Adrenal gland (tissue), 12 donors: Measurements from ENCODE around the gene GNB1L. TPM values are rescaled to one million over a fixed set of nuclear protein-coding genes. Genes with fewer than 3 reads are reported as not detected.

Source experiments
- DNase-seq, 7 donors: peaks; one replicate each; pipeline ENCODE4 v3.0.0-alpha.2; 2019 to 2020
- H3K27ac ChIP-seq, 5 donors: fragments of 200-600 bp; sonication (generic) in 4 of 5; 1 replicate in 3 of 5; 2 replicates in 2 of 5; pipeline versions ENCODE4 v1.5.1 to v1.8.0; 2016 to 2020; ENCODE audit warnings: mild to moderate bottlenecking in 1 of 5
- H3K27me3 ChIP-seq: fragments of 200-600 bp; 2 replicates; pipeline ENCODE4 v1.8.0; 2021
- H3K36me3 ChIP-seq, 2 donors: fragments of 200-600 bp; replicated peaks in 1 of 2; 1 replicate in 1 of 2; 2 replicates in 1 of 2; pipeline versions ENCODE4 v1.5.1 to v1.8.0; 2018 to 2022
- H3K4me1 ChIP-seq, 2 donors: fragments of 200-600 bp; replicated peaks in 1 of 2; 1 replicate in 1 of 2; 2 replicates in 1 of 2; pipeline versions ENCODE4 v1.5.1 to v1.8.0; 2018 to 2021
- H3K4me3 ChIP-seq, 4 donors: fragments of 200-600 bp; sonication (generic) in 3 of 4; one replicate each; pipeline ENCODE4 v1.5.1; 2016 to 2018
- H3K9me3 ChIP-seq, 3 donors: fragments of 200-600 bp; sonication (generic) in 1 of 3; replicated peaks in 1 of 3; 1 replicate in 2 of 3; 2 replicates in 1 of 3; pipeline versions ENCODE4 v1.5.1 to v1.8.0; 2016 to 2021
- POLR2A ChIP-seq, 2 donors: fragments of 450-650 bp; IDR thresholded peaks; one replicate each; pipeline ENCODE4 v1.6.1; 2017; ENCODE audit warnings: antibody characterized with exemption in 2 of 2, mild to moderate bottlenecking in 2 of 2, moderate library complexity in 1 of 2
- WGBS, 4 donors: extraction: QIAGEN DNeasy Blood & Tissue Kit in 2 of 4; methylation state at CpG; one replicate each; pipeline versions ENCODE4 v1.1.5 to v1.1.7; 2013 to 2017; 5-methylcytosine and 5-hydroxymethylcytosine counted together
- intact Hi-C, 2 donors: fragments of 100-400 bp; cut with DNase I; formaldehyde crosslinking; loops; one replicate each; pipeline versions ENCODE4 v1.14.1 to v1.15.0; 2022 to 2023
- polyA plus RNA-seq, 3 donors: library from polyadenylated mRNA; stranded (reverse); fragments of 200-250 nt in 2 of 3; fragments of 350-450 nt in 1 of 3; fragmentation: Illumina TruSeq in 1 of 3; extraction: RNeasy Lipid Tissue Mini Kit (QIAGEN cat#74804) in 1 of 3; gene quantifications; one replicate each; pipeline ENCODE4 v1.2.3, GENCODE V29; 2013 to 2014
- total RNA-seq, 9 donors: library from RNA; depleted of rRNA in 4 of 9; stranded (reverse); fragments of >200 nt in 4 of 9; fragments of 120-200 nt in 1 of 9; fragmentation: NEBNext Ultra II Directional in 1 of 9; extraction: Animal tissue kit (Norgen Biotek cat#: 25700) in 1 of 9; gene quantifications; one replicate each; pipeline versions ENCODE4 v1.1.0 to v1.2.4, GENCODE V29; 2013 to 2023
- TF ChIP-seq, protein P1 (sequence below), 6 experiments: fragments of 450-650 bp in 4 of 6; fragments of 200-600 bp in 2 of 6; sonication (generic) in 1 of 6; IDR thresholded peaks; 1 replicate in 5 of 6; 2 replicates in 1 of 6; pipeline versions ENCODE4 v1.5.1 to v1.8.0; 2016 to 2021; ENCODE audit warnings: antibody characterized with exemption in 6 of 6, mild to moderate bottlenecking in 2 of 6, moderate library complexity in 1 of 6
- donor health status: healthy with polysubstance abuse.
- donor health status: Bipolar disorder and iron deficiency.
- donor health status: DM: yes; HTN: yes; CAD: no.
- donor health status: DM: no; HTN: no; CAD: no.
- donor health status: DM: no; HTN: no; CAD: no.
- donor health status: DM: yes; HTN: yes; CAD: no.

GNB1L gene
- total and polyA plus RNA-seq, 12 donors: 0.26 to 6.6 (median 4.2) TPM; not detected in 1

DNA sequence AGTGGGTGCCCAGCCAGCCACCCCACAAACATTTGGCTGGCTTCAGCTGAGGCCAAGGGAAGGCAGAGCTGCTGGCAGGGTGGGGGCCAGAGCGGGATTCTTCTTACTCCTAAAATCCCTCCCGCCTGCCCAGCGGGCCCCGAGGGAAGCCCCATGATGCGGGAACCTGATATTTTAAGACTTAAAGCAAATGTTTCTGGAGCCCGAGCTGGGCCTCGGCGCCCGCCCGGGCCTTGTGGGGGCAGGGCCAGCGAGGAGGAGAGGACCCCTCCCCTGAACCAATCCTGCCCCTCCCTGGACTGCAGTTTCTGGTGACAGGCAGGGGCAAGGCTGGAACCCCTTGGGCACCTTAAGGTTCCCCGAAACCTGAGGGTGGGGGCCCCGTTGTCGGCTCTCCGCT is 114.1 kb downstream of the GNB1L start:
- no peak for DNase-seq
- TF ChIP-seq, protein P1, sequence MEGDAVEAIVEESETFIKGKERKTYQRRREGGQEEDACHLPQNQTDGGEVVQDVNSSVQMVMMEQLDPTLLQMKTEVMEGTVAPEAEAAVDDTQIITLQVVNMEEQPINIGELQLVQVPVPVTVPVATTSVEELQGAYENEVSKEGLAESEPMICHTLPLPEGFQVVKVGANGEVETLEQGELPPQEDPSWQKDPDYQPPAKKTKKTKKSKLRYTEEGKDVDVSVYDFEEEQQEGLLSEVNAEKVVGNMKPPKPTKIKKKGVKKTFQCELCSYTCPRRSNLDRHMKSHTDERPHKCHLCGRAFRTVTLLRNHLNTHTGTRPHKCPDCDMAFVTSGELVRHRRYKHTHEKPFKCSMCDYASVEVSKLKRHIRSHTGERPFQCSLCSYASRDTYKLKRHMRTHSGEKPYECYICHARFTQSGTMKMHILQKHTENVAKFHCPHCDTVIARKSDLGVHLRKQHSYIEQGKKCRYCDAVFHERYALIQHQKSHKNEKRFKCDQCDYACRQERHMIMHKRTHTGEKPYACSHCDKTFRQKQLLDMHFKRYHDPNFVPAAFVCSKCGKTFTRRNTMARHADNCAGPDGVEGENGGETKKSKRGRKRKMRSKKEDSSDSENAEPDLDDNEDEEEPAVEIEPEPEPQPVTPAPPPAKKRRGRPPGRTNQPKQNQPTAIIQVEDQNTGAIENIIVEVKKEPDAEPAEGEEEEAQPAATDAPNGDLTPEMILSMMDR (IDR thresholded peaks at IDR 0.05): no peak
- no peak for TF ChIP-seq POLR2A (IDR thresholded peaks at IDR 0.05)
- Histone ChIP-seq H3K4me1 (no peaks in the 10 kb centered on the region), H3K27me3 (no peaks in the 10 kb centered on the region), H3K27ac (no peak overlapping the region), H3K4me3 (no peak overlapping the region), H3K36me3 (no peaks in the 10 kb centered on the region), H3K9me3 (no peaks in the 10 kb centered on the region)
- intact Hi-C loops: no loop called here
- 87 to 93% (median 90%) methylated on average over 6 to 15 of the region's 15 CpGs for WGBS, 4 donors

DNA sequence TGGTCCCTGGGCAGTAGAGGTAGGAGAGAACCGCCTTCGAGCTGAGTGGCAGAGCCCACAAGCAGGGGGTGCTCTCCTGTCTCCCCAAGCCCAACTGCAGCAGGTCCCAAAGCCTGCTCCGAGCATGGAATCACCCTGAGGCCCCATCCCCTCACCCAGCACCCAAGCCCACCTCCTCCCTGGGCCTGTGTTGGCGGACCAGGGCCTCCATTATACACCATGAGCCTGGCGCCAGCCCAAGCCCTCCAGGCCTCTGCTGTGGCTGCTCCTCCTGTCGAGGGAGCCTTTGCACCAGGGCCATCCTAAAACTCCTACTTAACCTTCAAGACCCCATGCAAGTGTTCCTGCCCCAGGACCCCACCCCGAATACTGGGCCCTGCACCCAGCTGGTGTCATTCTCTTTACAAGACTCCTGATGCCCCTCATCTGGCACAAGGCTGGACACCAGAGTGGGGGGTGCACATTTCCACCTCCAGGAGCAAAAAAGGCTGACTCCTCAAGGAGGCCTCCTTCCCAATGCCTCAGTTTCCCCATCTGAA is 114.7 kb downstream of the GNB1L start:
- no peak overlapping the region for H3K4me3 ChIP-seq
- H3K27me3 ChIP-seq: no peaks in the 10 kb centered on the region
- 84 to 90% (median 89%) methylated on average over 5 to 7 of the region's 7 CpGs for WGBS, 4 donors
- DNase-seq: no peak
- intact Hi-C loops: no loop called here
- H3K36me3 ChIP-seq: no peaks in the 10 kb centered on the region
- no peak overlapping the region for H3K27ac ChIP-seq
- TF ChIP-seq POLR2A (IDR thresholded peaks at IDR 0.05): no peak
- TF ChIP-seq, protein P1 (IDR thresholded peaks at IDR 0.05): no peak
- no peaks in the 10 kb centered on the region for H3K4me1 ChIP-seq
- no peaks in the 10 kb centered on the region for H3K9me3 ChIP-seq

DNA sequence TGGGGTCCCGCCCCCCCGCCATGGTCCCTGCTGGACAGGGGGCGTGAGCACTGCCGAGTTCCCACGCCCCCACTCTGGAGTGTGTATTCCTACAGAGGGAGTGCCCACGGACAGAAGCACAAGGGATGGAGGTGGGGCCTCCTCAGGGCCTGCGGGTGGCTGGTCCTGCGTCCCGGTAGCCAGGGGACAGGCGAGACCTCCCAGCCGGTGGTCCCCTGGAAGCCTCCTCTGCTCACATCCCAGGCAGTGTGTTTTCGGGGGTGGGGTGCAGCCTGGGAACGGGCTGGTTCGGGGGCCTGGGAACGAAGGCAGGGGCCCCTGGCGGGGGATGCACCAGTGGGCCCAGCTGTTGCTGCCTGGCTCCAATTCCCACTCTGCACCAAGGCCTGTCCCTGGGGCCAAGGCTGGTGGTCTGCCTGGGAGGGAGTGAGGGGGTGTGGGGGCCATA is 115.2 kb downstream of the GNB1L start:
- no peak for DNase-seq
- intact Hi-C loops: no loop called here
- no peak for TF ChIP-seq POLR2A (IDR thresholded peaks at IDR 0.05)
- TF ChIP-seq, protein P1 (IDR thresholded peaks at IDR 0.05): no peak
- H3K36me3 ChIP-seq: no peaks in the 10 kb centered on the region
- no peak overlapping the region for H3K4me3 ChIP-seq
- H3K4me1 ChIP-seq: no peaks in the 10 kb centered on the region
- no peaks in the 10 kb centered on the region for H3K9me3 ChIP-seq
- H3K27me3 ChIP-seq: no peaks in the 10 kb centered on the region
- no peak overlapping the region for H3K27ac ChIP-seq
- 59 to 76% (median 70%) methylated on average over 6 to 16 of the region's 16 CpGs for WGBS, 4 donors

DNA sequence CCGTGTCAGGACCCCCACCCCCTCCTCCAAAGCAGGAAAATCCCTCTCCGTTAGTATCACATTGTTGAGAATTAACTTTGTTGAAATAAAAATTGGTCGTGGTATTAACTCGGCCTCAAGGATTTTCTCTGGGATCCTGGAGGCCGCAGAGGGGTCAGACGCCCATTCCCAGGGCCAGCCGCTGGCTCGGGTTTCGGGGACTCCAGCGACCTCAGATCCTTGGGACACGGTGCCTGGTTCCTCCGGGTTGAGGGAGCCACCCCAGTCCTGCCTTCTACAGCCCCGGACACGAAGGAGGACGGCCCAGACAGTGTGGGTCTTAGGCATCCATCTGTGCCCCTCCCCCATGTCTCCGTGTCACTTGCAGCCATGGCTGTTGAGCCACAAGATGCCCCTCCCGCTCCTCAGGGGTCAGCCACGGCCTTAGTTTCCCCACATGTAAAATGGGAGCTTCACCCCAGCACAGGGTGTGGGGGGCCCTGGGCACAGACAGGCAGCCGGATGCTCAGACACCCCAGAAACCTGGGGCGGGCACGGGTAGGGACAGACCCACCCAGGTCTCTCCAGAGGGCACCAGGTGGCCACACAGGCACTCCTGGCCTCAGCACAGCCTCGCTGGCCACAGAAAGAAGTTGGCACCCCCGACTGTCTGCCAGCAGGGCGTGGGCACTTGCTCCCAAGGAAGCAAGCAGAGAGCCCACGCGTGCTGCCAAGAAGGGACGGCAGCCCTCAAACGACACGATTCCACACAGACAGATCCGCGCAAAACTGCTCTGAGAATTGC is 115.8 kb downstream of the GNB1L start:
- TF ChIP-seq, protein P1 (IDR thresholded peaks at IDR 0.05): no peak
- no peak for TF ChIP-seq POLR2A (IDR thresholded peaks at IDR 0.05)
- H3K27me3 ChIP-seq: no peaks in the 10 kb centered on the region
- no peak overlapping the region for H3K27ac ChIP-seq
- H3K36me3 ChIP-seq: no peaks in the 10 kb centered on the region
- no peaks in the 10 kb centered on the region for H3K4me1 ChIP-seq
- WGBS, 4 donors: 67 to 74% (median 72%) methylated on average over 7 to 31 of the region's 31 CpGs
- intact Hi-C loops: no loop called here
- no peak overlapping the region for H3K4me3 ChIP-seq
- no peaks in the 10 kb centered on the region for H3K9me3 ChIP-seq
- no peak for DNase-seq
